Measurements from ENCODE around the gene KCNK4. TPM values are rescaled to one million over a fixed set of nuclear protein-coding genes. Genes with fewer than 3 reads are reported as not detected.
"Not testable (repeated sequence)": the region's sequence is repeated elsewhere in the genome, so short reads cannot be mapped to it uniquely, and the experiment has no call there.

Gene KCNK4
- total RNA-seq, 2 experiments from 2014 or later, result not detected

DNA sequence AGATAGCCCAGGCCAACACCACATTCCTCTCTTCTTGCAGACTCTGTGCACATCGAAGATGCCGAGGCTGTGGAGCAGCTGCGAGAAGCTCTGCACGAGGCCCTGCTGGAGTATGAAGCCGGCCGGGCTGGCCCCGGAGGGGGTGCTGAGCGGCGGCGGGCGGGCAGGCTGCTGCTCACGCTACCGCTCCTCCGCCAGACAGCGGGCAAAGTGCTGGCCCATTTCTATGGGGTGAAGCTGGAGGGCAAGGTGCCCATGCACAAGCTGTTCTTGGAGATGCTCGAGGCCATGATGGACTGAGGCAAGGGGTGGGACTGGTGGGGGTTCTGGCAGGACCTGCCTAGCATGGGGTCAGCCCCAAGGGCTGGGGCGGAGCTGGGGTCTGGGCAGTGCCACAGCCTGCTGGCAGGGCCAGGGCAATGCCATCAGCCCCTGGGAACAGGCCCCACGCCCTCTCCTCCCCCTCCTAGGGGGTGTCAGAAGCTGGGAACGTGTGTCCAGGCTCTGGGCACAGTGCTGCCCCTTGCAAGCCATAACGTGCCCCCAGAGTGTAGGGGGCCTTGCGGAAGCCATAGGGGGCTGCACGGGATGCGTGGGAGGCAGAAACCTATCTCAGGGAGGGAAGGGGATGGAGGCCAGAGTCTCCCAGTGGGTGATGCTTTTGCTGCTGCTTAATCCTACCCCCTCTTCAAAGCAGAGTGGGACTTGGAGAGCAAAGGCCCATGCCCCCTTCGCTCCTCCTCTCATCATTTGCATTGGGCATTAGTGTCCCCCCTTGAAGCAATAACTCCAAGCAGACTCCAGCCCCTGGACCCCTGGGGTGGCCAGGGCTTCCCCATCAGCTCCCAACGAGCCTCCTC lies 24.8 kb downstream of the KCNK4 start:
- H3K36me3 Mint-ChIP-seq, result not testable (repeated sequence)
- H3K4me1 Mint-ChIP-seq, result peaks cover 31% of the 10 kb centered on the region

DNA sequence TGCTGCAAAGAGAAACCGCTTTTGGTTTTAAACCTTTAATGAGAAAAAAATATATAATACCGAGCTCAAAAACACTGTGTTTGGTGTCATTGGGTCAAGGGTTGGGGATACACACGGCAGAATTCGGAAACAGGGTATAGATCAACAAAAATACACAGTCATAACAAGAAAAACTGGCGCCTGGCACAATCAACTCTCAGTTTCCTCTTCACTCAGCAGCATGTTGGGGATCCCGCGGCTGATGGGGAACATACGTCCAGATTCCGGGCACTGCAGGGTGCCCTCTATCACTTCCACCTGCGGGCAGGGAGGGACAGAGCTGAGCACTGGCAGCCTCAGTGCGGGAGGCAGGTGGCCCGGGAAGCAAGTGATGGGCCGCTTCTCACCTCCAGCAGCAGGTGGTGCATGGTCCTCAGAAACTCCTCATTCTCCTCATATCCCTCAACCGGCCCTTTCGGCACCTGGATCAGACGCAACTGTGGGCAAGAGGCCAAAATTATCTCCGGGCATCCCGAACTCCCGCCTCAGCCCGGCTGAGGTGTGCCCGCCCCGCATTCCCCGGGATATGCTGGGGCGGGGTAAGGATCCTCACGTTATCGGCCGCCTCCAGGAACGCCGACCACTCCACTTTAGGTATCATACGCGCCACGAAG lies 25.7 kb downstream of the KCNK4 start:
- peak overlapping the region; percentile 87 for H3K4me3 Mint-ChIP-seq
- H3K27ac Mint-ChIP-seq, result peak overlapping the region; percentile 97
- DNase-seq (peak; percentile 59), ATAC-seq (ENCODE audit: low read depth) (no peak)
- H3K4me1 Mint-ChIP-seq, result peaks cover 33% of the 10 kb centered on the region
- POLR2A ChIA-PET, result interaction anchor here (0.7 to 3.6 kb wide), 23 partner anchors 9 to 462 kb away, joined by 3 to 53 read pairs (median 8); partner anchors contain the start of genes BAD, CCDC88B, COX8A and ESRRA
- H3K36me3 Mint-ChIP-seq, result peaks cover 7% of the 10 kb centered on the region
- H3K9me3 Mint-ChIP-seq, result no peaks in the 10 kb centered on the region
- no peaks in the 10 kb centered on the region for H3K27me3 Mint-ChIP-seq

More for the DNA sequence above, 24.8 kb downstream of the KCNK4 start:
- not testable (repeated sequence) for H3K27me3 Mint-ChIP-seq; ATAC-seq (ENCODE audit: low read depth); DNase-seq; H3K9me3 Mint-ChIP-seq
- POLR2A ChIA-PET, result interaction anchor here (1.1 to 3.6 kb wide), 8 partner anchors 16 to 109 kb away, joined by 3 to 53 read pairs (median 16); partner anchors contain the start of genes CCDC88B, FERMT3, NUDT22 and RPS6KA4
- Mint-ChIP-seq H3K27ac (peak overlapping the region; percentile 97), H3K4me3 (peak overlapping the region; percentile 87)

DNA sequence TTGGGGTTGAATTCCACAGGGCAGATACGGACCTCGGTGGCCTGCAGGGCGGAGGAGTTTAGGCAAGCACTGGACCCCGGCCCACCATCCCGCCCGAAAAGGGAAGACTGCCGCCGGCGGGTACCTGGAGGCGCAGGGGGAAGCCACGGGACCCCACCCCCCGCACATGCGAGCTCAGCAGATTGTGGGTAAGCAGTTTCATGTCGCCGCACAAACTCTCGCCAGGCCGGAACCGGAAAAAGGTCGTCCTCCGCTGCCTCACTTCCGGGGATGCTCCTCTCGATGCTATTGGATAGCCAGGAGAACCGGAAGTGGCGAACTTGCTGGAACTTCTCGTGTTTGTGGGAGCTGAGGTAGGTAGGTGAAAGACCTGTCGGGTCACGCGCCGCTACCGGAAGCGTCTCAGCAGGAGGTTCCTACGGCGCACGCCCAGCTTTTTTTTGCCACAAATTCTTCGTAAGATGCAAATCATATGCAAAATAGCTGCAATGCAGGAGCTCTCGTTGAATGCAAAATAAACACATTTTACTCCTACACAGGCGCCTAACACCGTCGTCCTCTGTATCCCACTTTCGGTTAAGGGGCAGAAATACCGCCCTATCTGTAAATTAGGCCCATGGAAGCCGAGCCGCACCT lies 26.3 kb downstream of the KCNK4 start, which contains the start of gene TRMT112:
TRMT112 (minus strand) TSS at position 235 of the 636 bp plus-strand sequence; CDS start at position 202, 33 bp downstream.
- Mint-ChIP-seq H3K36me3 (peaks cover 7% of the 10 kb centered on the region), H3K4me1 (peaks cover 30% of the 10 kb centered on the region), H3K9me3 (no peaks in the 10 kb centered on the region), H3K27me3 (no peaks in the 10 kb centered on the region), H3K4me3 (peak within 1 kb of the TSS; percentile 87), H3K27ac (peak within 1 kb of the TSS; percentile 97)
- ATAC-seq (ENCODE audit: low read depth) (peak; percentile 69), DNase-seq (peak; percentile 87)
- POLR2A ChIA-PET, result interaction anchor here (0.6 to 3.6 kb wide), 25 partner anchors 10 to 461 kb away, joined by 3 to 53 read pairs (median 8); partner anchors contain the start of genes BAD, CCDC88B, COX8A and ESRRA

DNA sequence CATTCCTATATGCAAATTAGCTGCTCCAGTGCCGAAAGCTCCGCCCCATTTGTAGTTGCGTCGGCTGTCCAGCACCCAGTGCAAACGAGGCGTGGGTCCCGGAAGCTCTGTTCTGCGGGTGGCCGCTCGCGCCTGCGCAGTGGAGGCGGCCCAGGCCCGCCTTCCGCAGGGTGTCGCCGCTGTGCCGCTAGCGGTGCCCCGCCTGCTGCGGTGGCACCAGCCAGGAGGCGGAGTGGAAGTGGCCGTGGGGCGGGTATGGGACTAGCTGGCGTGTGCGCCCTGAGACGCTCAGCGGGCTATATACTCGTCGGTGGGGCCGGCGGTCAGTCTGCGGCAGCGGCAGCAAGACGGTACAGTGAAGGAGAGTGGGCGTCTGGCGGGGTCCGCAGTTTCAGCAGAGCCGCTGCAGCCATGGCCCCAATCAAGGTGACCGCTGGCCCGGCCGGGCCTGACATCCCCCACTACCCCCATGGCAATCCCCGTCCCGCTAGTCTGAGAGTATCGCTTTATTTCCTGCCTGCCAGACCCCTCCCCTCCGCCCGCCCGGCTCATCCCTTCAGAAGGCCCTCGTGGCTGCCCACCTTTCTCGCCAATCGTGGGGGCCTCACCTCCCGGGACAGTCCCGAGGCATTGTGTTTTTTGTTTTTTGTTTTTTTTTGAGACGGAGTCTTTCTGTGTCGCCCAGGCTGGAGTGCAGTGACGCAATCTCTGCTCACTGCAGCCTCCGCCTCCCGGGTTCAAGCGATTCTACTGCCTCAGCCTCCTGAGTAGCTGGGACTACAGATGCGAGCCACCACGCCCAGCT lies 27.1 kb downstream of the KCNK4 start, which contains the start of gene PRDX5:
PRDX5 (plus strand) TSS at position 161 of the 805 bp plus-strand sequence; CDS start at position 256, 95 bp downstream.
- peak; percentile 97 for DNase-seq
- Mint-ChIP-seq H3K27me3 (no peaks in the 10 kb centered on the region), H3K27ac (peak within 1 kb of the TSS; percentile 97), H3K36me3 (peaks cover 7% of the 10 kb centered on the region), H3K4me1 (peaks cover 23% of the 10 kb centered on the region), H3K9me3 (no peaks in the 10 kb centered on the region), H3K4me3 (peak within 1 kb of the TSS; percentile 87)
- POLR2A ChIA-PET, result interaction anchor here (0.6 to 3.6 kb wide), 27 partner anchors 9 to 461 kb away, joined by 3 to 53 read pairs (median 8); partner anchors contain the start of genes BAD, CCDC88B, COX8A and ESRRA
- ATAC-seq (ENCODE audit: low read depth), result peak; percentile 82

DNA sequence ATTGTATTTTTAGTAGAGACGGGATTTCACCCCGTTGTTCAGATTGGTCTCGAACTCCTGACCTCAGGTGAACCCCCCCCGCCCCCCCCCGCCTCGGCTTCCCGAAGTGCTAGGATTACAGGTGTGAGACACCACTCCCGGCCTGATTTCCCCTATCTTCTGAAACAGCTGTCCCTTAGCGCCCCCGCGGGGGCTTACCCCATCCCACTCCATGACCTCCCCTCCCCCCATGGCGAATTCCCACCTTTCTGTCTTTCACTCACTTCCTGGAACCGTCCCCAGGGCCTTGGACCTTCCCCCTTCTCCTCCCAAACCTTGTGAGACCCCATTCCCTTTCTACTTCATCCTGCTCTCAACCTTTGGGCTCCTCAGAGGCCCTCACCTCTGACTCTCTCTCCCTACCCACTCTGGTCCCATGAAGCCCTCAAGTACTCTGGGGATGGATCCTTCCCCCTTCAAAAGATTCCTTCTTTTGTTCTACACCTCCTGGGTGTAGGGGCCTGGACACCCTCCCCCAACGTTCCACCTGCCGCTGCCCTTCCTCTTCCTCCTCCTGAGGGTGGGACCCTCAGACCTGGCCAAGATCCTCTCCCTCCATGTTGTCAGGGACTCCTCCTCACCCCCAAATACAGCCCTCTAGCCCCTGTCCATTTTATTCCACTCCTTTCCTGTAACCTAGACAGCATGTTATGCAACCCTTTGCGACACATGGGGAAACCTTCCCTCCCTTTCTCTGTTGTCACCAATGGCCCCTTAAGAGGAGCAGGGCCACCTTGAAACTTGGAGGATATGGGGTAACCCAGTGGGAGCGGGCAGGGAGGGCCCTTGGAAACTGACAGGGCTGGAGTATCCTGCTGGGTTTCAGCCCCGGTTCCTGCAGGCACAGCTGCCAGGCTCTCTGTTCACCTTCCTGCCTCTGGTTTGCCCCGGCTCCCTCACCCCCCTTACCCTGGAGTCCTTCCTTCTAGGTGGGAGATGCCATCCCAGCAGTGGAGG lies 28.0 kb downstream of the KCNK4 start:
- H3K4me3 Mint-ChIP-seq, result peak overlapping the region; percentile 87
- DNase-seq (no peak), ATAC-seq (ENCODE audit: low read depth) (no peak)
- H3K27ac Mint-ChIP-seq, result peak overlapping the region; percentile 97
- H3K9me3 Mint-ChIP-seq, result no peaks in the 10 kb centered on the region
- H3K27me3 Mint-ChIP-seq, result no peaks in the 10 kb centered on the region
- POLR2A ChIA-PET, result interaction anchor here (0.6 to 3.6 kb wide), 12 partner anchors 8 to 133 kb away, joined by 6 to 53 read pairs (median 14); partner anchors contain the start of genes CCDC88B, ESRRA and STIP1
- peaks cover 21% of the 10 kb centered on the region for H3K4me1 Mint-ChIP-seq
- peaks cover 7% of the 10 kb centered on the region for H3K36me3 Mint-ChIP-seq

DNA sequence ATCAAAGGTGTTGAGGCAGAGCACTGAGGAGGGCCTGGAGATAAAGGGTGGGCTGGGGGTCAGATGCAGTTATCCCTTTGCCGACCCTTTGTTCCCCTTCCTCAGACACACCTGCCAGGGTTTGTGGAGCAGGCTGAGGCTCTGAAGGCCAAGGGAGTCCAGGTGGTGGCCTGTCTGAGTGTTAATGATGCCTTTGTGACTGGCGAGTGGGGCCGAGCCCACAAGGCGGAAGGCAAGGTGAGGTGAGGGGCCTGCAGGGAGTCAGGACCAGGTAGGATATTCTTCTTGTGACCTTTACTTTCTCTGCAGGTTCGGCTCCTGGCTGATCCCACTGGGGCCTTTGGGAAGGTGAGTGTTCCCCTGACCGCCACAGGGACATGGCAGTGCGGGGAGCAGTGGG lies 29.5 kb downstream of the KCNK4 start:
- peaks cover 6% of the 10 kb centered on the region for H3K36me3 Mint-ChIP-seq
- no peaks in the 10 kb centered on the region for H3K9me3 Mint-ChIP-seq
- H3K27ac Mint-ChIP-seq, result no peak overlapping the region
- DNase-seq, result no peak
- POLR2A ChIA-PET, result interaction anchor here (1.7 kb wide), 1 partner anchor 11 kb away, joined by 7 read pairs; no protein-coding TSS in a partner anchor
- no peak for ATAC-seq (ENCODE audit: low read depth)
- peaks cover 21% of the 10 kb centered on the region for H3K4me1 Mint-ChIP-seq
- no peaks in the 10 kb centered on the region for H3K27me3 Mint-ChIP-seq
- no peak overlapping the region for H3K4me3 Mint-ChIP-seq

DNA sequence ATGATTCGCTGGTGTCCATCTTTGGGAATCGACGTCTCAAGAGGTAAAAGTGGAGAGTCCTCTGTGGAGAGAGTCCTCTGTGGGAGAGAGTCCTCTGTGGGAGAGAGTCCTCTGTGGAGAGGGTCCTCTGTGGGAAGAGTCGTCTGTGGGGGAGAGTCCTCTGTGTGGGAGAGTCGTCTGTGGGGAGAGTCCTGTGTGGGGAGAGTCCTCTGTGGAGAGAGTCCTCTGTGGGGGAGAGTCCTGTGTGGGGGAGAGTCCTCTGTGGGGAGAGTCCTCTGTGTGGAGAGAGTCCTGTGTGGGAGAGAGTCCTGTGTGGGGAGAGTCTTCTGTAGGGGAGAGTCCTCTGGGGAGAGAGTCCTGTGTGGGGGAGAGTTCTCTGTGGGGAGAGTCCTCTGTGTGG lies 29.9 kb downstream of the KCNK4 start:
- POLR2A ChIA-PET, result interaction anchor here (1.7 kb wide), 1 partner anchor 11 kb away, joined by 7 read pairs; no protein-coding TSS in a partner anchor
- Mint-ChIP-seq H3K4me1 (peaks cover 21% of the 10 kb centered on the region), H3K4me3 (no peak overlapping the region), H3K27me3 (no peaks in the 10 kb centered on the region), H3K27ac (peak overlapping the region; percentile 44), H3K9me3 (no peaks in the 10 kb centered on the region), H3K36me3 (peaks cover 6% of the 10 kb centered on the region)
- DNase-seq (no peak), ATAC-seq (ENCODE audit: low read depth) (no peak)

DNA sequence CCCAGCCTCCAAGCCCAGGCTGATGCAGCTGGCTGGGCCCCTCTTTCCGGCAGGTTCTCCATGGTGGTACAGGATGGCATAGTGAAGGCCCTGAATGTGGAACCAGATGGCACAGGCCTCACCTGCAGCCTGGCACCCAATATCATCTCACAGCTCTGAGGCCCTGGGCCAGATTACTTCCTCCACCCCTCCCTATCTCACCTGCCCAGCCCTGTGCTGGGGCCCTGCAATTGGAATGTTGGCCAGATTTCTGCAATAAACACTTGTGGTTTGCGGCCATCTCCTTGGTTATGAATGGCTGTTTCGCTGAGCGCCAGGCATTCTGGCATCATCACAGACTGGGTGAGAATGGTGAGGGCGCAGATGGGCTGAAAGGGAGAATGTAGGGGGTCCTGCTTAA lies 30.4 kb downstream of the KCNK4 start:
- no peaks in the 10 kb centered on the region for H3K27me3 Mint-ChIP-seq
- peak overlapping the region; percentile 2 for H3K27ac Mint-ChIP-seq
- no peaks in the 10 kb centered on the region for H3K9me3 Mint-ChIP-seq
- H3K36me3 Mint-ChIP-seq, result peaks cover 6% of the 10 kb centered on the region
- no peak overlapping the region for H3K4me3 Mint-ChIP-seq
- POLR2A ChIA-PET, result interaction anchor here (0.7 to 1.0 kb wide), 2 partner anchors 10 to 445 kb away, joined by 3 to 4 read pairs; no protein-coding TSS in a partner anchor
- H3K4me1 Mint-ChIP-seq, result peaks cover 18% of the 10 kb centered on the region
- ATAC-seq (ENCODE audit: low read depth), result no peak
- no peak for DNase-seq

DNA sequence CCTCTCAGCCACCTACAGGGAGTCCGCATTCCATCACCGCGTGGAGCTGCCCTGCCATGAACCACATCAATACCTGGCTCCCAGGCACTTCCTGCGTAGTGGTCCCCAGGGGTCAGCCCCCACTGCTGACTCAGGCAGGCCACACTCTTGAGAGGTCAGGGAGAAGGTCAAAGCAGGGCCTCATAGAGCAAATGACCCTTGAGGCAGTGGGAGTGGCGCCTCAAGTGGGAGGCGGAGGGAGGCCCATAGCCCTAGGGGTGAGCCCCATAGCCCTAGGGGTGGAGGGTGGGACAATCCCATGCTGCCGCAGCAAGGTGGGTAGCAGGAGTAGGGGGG lies 31.8 kb downstream of the KCNK4 start:
- no peak overlapping the region for H3K27ac Mint-ChIP-seq
- H3K27me3 Mint-ChIP-seq, result no peaks in the 10 kb centered on the region
- peaks cover 6% of the 10 kb centered on the region for H3K36me3 Mint-ChIP-seq
- ATAC-seq (ENCODE audit: low read depth) (no peak), DNase-seq (no peak)
- H3K4me1 Mint-ChIP-seq, result peaks cover 12% of the 10 kb centered on the region
- POLR2A ChIA-PET, result interaction anchor here (1.8 kb wide), 2 partner anchors 9 to 16 kb away, joined by 4 read pairs; no protein-coding TSS in a partner anchor
- H3K4me3 Mint-ChIP-seq, result no peak overlapping the region
- H3K9me3 Mint-ChIP-seq, result no peaks in the 10 kb centered on the region

DNA sequence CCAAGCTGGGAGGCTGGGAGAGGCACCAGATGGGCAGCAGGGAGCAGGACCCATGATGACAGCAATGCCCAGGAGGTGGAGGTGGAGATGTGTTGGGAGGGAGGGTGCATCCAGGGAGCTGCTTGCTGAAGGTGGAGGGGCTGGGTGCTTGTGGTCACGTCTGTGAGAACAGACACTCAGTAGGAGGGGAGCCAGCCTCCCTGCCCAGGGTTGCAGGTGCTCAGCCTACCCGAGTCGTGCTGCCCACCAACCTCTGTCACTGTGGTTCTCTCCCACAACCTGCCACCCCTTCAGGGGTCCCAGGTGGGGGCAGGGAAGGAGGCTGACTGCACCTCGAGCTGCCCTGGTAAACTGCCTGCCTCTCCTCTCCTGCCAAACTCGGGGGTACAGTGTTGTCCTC lies 32.3 kb downstream of the KCNK4 start:
- Mint-ChIP-seq H3K4me3 (no peak overlapping the region), H3K27ac (no peak overlapping the region), H3K9me3 (no peaks in the 10 kb centered on the region), H3K27me3 (no peaks in the 10 kb centered on the region), H3K36me3 (peaks cover 6% of the 10 kb centered on the region), H3K4me1 (peaks cover 10% of the 10 kb centered on the region)
- DNase-seq, result no peak
- POLR2A ChIA-PET, result interaction anchor here (1.1 to 1.8 kb wide), 3 partner anchors 8 to 17 kb away, joined by 4 to 6 read pairs (median 4); partner anchors contain the start of gene CCDC88B
- ATAC-seq (ENCODE audit: low read depth), result no peak

DNA sequence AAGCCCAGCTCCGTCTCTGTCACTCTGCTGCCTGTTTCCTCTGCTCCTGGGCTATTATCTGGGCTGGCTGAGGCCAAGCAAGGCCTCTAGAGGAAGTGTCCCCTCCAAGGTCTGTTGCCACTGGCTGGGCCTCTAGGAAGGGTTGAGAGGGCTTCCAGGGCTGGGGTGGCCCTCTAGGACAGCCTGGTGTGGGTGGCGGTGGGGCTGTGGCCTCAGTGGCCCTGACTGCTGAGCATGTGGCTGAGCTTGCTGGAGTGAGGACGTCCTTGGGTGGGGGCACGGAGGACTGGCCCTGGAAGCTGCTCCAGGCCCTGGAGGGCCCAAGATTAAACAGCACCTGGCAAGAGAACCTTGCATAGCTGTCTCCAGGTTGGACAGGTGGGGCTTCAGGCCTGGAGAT lies 32.9 kb downstream of the KCNK4 start:
- H3K4me1 Mint-ChIP-seq; ATAC-seq (ENCODE audit: low read depth); H3K27me3 Mint-ChIP-seq; DNase-seq; H3K4me3 Mint-ChIP-seq; H3K9me3 Mint-ChIP-seq; H3K36me3 Mint-ChIP-seq: not testable (repeated sequence)
- peak overlapping the region; percentile 54 for H3K27ac Mint-ChIP-seq
- POLR2A ChIA-PET, result interaction anchor here (1.1 to 1.8 kb wide), 3 partner anchors 8 to 16 kb away, joined by 4 to 6 read pairs (median 4); partner anchors contain the start of gene CCDC88B

Measured in activated naive CD8-positive, alpha-beta T cell treated with anti-CD3 and anti-CD28 coated beads, Interleukin-2, amount 10 ng/mL, durations not matched to agents 7 days and 5 days (primary cell).